Suppressor macrophage (primary cell): Measurements from ENCODE around the gene RAB7A.
"Not testable (repeated sequence)": the region's sequence is repeated elsewhere in the genome, so short reads cannot be mapped to it uniquely, and the experiment has no call there.

ENCODE experiments used
- DNase-seq, 4 experiments: peaks; one replicate each; pipeline ENCODE4 v3.0.0-alpha.2; 2020 to 2022

RAB7A gene

DNA sequence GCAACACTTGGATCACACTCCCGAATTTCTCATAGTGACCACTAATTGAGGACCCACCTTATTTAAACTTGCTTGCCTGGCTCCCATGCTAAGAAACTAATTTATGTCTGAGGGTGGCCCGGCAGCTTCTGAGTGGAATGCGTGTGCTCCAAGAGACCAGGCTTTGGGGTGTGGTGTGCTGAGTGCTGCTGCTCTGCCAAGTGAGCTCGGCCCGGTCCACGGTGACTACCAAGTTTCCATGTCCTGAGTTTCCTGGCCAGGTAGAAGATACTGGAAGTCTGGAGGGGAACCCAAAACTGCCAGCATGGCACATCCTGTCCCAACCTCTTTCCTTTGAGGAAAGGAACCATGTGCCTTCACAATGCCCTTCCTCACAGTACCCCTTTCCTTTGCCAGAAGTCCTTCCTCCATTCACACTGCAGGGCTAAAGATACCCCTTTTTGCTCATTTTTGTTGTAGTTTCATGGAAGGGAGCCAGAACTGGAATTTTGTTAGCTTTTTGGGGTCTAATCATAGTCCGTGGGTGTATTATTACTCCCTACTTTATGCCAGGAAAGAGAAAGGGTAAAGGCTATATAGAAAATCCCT is 94.4 kb downstream of the RAB7A start:
- no peak for DNase-seq

DNA sequence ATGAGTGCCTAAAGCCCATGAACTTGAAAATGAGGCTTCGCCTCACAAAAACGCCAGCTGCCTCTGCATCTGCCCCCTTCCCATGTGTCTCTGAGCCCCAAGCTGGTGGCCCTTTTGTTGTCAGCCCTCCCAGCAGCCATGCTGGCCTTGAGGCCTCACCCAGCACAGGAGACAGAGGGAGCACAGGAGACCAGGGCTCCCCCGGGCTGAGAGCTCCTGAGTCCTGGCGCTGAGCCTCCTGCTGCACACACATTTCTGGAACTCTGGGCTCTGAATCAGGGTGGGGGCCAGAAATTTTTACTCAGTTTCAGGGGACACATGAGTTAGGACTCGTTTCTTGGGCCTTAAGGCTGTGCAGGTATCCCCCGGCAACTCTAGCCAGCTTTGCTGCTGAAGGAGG is 97.0 kb downstream of the RAB7A start:
- DNase-seq, result no peak

DNA sequence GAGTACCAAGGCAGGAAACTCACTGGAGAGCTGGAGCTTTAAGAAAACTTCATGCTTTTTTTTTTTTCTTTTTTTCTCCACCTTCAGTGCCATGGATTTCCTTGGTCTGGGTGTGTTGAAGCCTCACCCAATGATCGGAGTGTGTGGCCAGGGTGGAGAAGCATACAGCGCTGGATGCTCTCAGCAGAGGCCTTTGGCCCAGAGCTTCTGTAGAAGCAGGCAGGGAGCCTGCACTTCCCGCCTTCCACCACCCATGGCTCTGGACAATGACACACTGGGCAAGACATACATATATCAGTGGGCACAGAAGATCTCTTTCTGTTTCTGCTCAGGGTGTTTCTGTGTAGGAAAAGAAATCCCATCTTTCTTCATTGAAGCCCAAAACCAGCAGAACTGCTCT is 97.6 kb downstream of the RAB7A start:
- DNase-seq, result no peak

DNA sequence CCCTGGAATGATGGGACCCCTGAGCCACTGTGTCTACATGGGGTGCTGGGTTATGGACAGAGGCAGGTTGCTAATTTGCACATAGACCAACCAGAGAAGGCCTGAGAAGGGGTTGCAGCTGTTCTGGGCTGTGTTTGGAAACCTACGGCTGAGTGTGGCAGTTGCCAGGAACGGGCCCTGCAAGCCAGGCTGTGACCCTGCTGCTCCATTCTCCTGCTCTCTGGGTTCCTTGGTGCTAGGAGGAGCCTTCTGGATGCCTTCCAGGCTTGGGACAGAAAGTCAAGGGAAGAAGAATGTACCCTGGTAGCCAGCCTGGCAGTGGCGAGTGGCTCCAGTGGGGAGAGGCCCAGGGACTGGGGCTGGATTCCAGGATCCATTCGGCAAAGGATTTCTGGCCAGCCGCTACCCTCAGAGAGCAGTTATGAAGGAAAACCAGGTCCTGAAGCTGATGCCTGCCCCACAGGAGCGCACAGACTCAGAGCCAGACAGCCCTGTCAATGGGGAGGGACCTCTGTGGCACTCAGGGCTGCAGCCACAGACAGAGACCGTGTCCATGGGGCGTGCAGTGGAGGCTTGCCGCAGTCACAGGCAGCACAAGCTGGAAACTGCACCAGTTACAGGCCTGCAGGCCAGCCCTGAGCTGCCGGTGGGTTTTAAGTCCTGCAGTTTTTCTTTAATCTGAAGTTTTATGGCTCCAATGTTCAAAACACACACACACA is 98.3 kb downstream of the RAB7A start:
- DNase-seq, result no peak

DNA sequence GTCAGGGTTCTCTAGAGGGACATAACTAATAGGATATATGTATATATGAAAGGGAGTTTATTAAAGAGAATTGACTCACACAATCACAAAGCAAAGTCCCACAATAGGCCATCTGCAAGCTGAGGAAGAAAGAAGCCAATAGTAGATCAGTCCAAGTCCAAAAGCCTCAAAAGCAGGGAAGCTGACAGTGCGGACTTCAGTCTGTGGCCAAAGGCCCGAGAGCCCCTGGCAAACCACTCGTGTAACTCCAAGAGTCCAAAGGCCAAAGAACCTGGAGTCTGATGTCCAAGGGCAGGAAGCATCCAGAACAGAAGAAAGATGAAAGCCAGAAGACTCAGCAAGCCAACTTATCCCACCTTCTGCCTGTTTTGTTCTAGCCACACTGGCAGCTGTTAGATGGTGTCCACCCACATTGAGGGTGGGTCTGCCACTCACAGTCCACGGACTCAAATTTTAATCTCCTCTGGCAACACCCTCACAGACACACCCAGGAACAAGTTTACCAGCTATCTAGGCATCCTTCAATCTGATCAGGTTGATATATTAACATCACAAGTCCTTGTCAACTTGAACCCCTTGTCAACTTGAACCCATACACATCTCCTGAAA is 99.2 kb downstream of the RAB7A start:
- no peak for DNase-seq

GRCh38 chr3:128829087-128829486 is 103.1 kb downstream of the RAB7A start:
- DNase-seq, result not testable (repeated sequence)

DNA sequence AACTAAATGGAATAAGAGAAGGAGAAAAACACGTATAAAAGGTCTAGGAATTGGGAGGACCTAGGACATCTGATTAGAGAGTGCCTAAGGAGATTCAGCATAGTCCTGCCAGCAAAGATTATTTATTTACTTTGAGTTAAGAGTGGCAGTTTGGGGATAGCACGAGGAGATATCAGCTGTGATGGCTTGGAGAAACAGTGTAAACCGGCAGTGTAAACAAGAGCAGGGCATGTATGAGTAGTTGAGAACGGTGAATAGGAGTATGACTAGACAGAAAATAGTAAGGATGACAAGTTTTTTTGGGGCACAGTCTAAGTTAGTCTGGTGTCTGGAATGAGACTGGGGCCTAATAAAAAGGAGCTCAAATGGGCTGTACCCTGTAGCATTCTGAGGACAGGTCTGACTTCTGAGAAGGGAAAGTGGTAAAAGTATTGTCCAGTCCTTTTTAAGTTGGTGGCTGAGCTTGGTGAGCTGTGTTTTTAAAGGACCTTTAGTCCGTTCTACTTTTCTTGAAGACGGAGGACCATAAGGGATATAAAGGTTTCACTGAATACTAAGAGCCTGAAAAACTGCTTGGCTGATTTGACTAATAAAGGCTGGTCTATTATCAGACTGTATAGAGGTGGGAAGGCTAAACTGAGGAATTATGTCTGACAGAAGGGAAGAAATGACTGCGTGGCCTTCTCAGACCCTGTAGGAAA is 104.1 kb downstream of the RAB7A start:
- not testable (repeated sequence) for DNase-seq

- DNase-seq, result not testable (repeated sequence)
These were observed 104.8 kb downstream of the RAB7A start for GRCh38 chr3:128830762-128831161.

DNA sequence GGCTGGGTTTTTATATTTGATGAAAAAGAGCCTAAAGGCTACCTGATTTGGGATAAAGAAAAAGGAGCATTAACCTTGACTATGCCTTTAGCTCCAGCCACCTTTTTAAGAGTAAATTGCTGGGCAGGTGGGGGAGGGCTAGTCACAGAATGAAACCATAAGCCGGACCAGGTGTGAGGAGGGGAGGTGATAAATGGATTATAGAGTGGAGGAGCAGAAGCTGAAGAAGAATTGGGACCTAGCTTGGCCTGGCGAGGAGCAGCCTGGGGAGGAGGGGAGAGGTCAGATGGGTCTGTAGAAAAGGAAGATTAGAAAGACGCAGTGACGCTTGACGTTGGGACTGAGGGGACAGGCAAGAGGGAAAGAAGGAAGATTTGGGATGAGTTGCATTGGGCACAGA is 107.0 kb downstream of the RAB7A start:
- DNase-seq, result not testable (repeated sequence)

GRCh38 chr3:128835096-128835495 is 109.1 kb downstream of the RAB7A start:
- DNase-seq, result no peak

GRCh38 chr3:128841926-128842920 is 116.2 kb downstream of the RAB7A start:
- DNase-seq, result no peak

DNA sequence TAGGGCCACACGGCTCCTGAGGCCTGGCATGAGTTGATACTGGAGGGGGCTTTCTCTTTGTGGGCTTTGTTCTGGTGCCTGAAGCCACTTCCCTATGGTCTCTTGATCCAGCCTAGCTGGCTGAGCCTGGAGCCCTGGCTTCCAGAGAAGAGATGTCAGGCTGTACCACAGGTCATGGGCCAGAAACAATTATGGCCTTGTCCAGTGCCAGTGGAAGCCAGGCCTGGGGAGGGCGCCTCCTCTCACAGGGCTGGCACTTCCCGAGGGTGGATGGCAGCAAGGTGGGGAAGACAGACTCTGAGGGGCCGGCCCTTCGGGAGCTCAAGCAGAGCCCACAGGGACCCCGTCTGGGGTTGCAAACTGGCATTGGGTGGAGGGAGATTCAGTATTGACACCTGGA is 118.5 kb downstream of the RAB7A start:
- no peak for DNase-seq

DNA sequence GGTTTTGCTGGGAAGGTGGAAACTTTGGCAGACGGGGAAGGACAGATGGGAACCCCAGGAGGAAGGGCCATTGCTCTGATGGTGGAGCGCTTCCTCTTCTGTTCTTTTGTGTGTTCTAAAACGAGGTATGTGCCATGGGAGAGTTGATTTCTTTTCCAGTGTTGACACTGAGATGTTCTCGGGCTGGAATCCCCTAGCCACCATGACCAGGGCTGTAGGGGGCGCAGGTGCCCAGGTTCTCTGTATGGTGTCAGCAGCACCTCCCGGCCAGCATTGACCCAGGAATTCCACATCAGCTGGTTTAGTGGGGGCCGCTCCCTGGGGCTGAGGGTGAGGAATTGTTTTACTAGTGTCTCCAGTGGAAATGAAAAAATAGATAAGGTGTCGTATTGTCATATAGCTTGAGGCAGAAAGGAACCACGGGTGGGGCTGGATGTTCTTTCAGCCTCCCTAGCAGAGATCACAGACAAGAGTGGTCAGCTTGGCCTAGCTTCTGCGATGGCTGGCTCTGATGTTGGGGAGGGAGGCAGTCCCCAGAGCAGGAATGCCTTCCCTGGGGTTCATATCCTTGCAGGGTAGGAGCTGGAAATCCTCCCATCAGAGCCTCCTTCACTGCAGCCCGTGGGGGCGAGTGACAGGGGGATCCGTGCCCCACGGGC is 119.3 kb downstream of the RAB7A start:
- DNase-seq, result peak in 2 of 4 experiments; percentile 30 to 35

DNA sequence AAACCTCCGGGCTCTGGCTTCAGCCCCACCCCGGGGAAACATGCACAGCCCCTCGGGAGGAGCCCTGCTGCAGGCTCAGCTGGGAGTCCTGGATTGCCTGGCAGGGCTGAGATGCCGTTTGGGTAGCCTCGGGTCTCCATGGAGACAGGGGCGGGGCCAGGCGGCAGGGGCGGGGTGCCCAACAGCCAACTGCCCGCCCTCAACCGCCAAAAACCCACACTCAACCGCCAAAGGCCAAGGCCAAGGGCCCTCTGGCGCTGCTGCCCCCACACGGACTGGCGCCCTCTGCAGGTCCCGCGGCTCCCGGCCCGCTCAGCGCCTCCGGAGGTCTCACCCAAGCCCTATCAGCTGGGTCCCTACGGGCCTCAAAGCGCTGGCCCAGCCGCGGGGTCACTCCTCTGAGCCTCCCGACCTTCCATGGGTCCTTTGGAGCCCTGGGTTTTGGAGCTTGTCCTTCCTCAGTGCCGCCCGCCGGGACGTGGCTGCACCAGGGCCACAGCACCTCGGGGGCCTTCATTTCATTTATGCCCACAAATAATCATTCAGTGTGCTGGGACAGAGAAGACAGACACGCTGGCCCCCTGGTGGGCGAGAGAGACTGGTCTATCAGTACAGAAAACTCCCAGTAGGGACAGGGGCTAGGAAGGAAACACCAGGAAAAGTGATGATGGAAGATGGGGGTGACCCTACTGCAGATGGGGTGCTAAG is 119.9 kb downstream of the RAB7A start:
- DNase-seq, result peak; percentile 61 to 88 (median 78)

DNA sequence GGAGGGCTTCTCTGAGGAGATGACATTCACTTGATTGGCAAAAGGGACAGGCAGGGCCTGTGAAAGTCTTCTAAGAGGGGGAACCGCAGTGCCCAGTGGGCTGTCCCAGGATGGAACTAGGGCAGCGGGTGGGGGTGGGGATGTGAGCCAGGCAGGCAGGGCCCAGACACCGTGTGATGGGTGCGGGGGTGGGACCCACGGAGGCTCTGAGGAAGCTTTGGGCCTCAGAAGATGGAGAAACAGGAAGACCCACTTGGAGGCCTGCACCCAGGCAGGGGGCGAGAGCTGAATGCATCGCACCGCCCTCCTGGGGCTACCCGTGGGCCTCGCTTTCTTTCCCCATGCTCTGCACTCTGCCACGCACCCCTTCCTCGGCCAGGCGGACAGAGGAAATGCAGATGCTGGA is 120.5 kb downstream of the RAB7A start:
- DNase-seq, result peak; percentile 83 to 93 (median 91)

GRCh38 chr3:128847666-128848370 is 121.8 kb downstream of the RAB7A start:
- DNase-seq, result peak in 3 of 4 experiments; percentile 23 to 36 (median 26)

- DNase-seq, result no peak
These were observed 123.0 kb downstream of the RAB7A start for GRCh38 chr3:128848936-128849335.

- peak in 2 of 4 experiments; percentile 33 to 44 for DNase-seq
These were observed 124.0 kb downstream of the RAB7A start for GRCh38 chr3:128849911-128850455.

- DNase-seq, result no peak
These were observed 124.6 kb downstream of the RAB7A start for GRCh38 chr3:128850544-128850943.

DNA sequence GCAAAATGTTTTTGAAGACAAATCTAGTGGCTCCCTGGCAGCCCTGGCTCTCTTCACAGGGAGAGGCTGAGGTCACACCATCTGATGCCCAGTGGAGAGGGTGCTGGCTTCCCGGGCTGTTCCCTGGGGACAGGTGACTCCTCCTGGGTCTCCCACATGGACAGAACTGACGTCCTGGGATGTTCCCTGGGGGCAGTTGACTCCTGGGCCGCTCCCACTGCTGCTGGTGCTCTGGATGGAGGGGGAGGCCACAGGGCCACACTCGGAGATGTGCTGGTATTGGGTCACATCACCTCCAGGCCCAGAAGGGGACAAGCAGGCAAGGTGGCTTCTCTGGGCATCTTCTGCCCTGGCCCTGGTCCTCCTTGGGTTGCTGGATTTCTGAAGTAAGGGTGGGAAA is 125.6 kb downstream of the RAB7A start:
- DNase-seq, result no peak
